Upper lobe of left lung (tissue), 4 donors: ENCODE measurements around the gene WFDC10A.
"Not testable (repeated sequence)": the region's sequence is repeated elsewhere in the genome, so short reads cannot be mapped to it uniquely, and the experiment has no call there.

ENCODE experiments used
- CTCF ChIP-seq, 6 experiments: fragments of 450-650 bp in 4 of 6; fragments of 200-600 bp in 2 of 6; sonication (generic) in 2 of 6; IDR thresholded peaks; one replicate each; pipeline ENCODE4 v1.5.1; 2016 to 2019; ENCODE audit warnings: antibody characterized with exemption in 6 of 6
- EP300 ChIP-seq, 4 donors: sonication (generic); formaldehyde crosslinking; IDR thresholded peaks; one replicate each; pipeline ENCODE4 v1.5.1; 2017; ENCODE audit warnings: antibody characterized with exemption in 4 of 4, control low read depth in 2 of 4
- POLR2A ChIP-seq, 4 donors: fragments of 450-650 bp; IDR thresholded peaks; one replicate each; pipeline ENCODE4 v1.5.1; 2016 to 2017; ENCODE audit warnings: antibody characterized with exemption in 4 of 4, mild to moderate bottlenecking in 2 of 4
- POLR2AphosphoS5 ChIP-seq, 2 donors: sonication (generic); formaldehyde crosslinking; IDR thresholded peaks; one replicate each; pipeline ENCODE4 v1.5.1; 2017; ENCODE audit warnings: antibody characterized with exemption in 2 of 2

- TF ChIP-seq CTCF, POLR2A, POLR2AphosphoS5, EP300 (IDR thresholded peaks at IDR 0.05): not testable (repeated sequence)
Observed at GRCh38 chr20:45585986-45586385, 43.6 kb upstream of the WFDC10A start.
